Suprapubic skin (tissue), 4 donors: Measurements from ENCODE around the gene PNN.

Experiments used
- EP300 ChIP-seq: sonication (generic); formaldehyde crosslinking; IDR thresholded peaks from one replicate; pipeline ENCODE4 v1.6.1; 2017; ENCODE audit warnings: antibody characterized with exemption
- POLR2A ChIP-seq, 2 donors: fragments of 450-650 bp; IDR thresholded peaks; one replicate each; pipeline ENCODE4 v1.6.1; 2017; ENCODE audit warnings: antibody characterized with exemption in 2 of 2, mild to moderate bottlenecking in 2 of 2, moderate library complexity in 2 of 2
- POLR2AphosphoS5 ChIP-seq, 3 donors: sonication (generic); formaldehyde crosslinking; IDR thresholded peaks; one replicate each; pipeline ENCODE4 v1.6.1; 2017; ENCODE audit warnings: antibody characterized with exemption in 3 of 3
- TF ChIP-seq, protein P1 (sequence below), 2 donors: fragments of 200-600 bp in 1 of 2; fragments of 450-650 bp in 1 of 2; sonication (generic) in 1 of 2; IDR thresholded peaks; one replicate each; pipeline ENCODE4 v1.5.1; 2016 to 2019; ENCODE audit warnings: antibody characterized with exemption in 2 of 2, mild to moderate bottlenecking in 1 of 2, moderate library complexity in 1 of 2

DNA sequence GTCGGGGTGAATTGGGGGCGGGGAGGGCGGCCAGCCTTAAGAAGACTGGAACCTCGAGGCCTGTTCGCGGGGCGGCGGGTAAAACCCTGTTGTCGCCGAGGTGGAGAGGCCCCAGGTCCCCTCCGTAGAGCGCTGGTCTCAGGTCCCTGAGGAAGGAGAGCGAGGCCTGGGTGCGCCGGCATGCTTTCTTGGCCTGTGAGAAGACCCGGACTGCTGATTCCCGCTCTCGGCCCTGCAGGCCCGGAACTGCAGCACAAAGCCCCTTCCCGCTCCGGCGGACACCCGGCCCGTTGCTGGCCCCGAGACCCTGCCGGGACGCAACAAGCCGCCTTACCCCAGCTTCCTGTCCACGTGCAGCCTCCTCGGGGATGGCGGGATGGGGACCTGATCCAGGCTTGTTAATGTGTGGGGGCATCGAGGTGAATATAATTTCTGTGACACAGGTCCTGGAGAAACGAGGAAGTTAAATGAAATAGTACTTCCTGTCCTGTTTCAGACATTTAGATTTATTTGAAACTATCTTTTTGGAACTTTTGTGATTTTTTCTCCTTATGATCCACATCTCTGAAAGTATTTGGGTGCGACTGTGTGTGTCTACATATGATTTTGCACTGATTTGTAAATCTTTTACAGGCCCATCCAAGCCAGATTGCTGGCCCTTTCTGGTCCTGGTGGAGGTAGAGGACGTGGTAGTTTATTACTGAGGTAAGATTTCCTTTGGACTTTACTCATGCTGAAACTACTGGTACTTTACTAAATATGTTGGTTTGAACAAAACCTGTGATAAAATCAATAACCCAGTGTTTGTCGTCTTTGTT is 600 bp downstream of the PNN start:
- TF ChIP-seq, protein P1, sequence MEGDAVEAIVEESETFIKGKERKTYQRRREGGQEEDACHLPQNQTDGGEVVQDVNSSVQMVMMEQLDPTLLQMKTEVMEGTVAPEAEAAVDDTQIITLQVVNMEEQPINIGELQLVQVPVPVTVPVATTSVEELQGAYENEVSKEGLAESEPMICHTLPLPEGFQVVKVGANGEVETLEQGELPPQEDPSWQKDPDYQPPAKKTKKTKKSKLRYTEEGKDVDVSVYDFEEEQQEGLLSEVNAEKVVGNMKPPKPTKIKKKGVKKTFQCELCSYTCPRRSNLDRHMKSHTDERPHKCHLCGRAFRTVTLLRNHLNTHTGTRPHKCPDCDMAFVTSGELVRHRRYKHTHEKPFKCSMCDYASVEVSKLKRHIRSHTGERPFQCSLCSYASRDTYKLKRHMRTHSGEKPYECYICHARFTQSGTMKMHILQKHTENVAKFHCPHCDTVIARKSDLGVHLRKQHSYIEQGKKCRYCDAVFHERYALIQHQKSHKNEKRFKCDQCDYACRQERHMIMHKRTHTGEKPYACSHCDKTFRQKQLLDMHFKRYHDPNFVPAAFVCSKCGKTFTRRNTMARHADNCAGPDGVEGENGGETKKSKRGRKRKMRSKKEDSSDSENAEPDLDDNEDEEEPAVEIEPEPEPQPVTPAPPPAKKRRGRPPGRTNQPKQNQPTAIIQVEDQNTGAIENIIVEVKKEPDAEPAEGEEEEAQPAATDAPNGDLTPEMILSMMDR (IDR thresholded peaks at IDR 0.05), result no peak
- no peak for TF ChIP-seq EP300
- no peak for TF ChIP-seq POLR2A (IDR thresholded peaks at IDR 0.05)
- peak in 1 of 3 donors; percentile 7 for TF ChIP-seq POLR2AphosphoS5 (IDR thresholded peaks at IDR 0.05)
